GM10248 (cell line): Measurements from ENCODE around the gene PNN.
"Not testable (repeated sequence)": the region's sequence is repeated elsewhere in the genome, so short reads cannot be mapped to it uniquely, and the experiment has no call there.

Source experiments
- CTCF ChIA-PET: fragments of 300-600 bp; sonication (Branson Sonifier 250); formaldehyde crosslinking; extraction: SDS; loops from one replicate; lab custom pipeline; 2021; ENCODE audit warnings: antibody characterized with exemption; lab: Yijun Ruan, JAX
- POLR2A ChIA-PET: fragments of 350-650 bp; sonication (Branson Sonifier 250); formaldehyde crosslinking; extraction: SDS; loops from one replicate; lab custom pipeline; 2020; ENCODE audit warnings: antibody characterized with exemption; lab: Yijun Ruan, JAX
- DNase-seq: peaks from one replicate; pipeline ENCODE4 v3.0.0; 2012; ENCODE audit errors: extremely low spot score
- CTCF ChIP-seq: IDR thresholded peaks from 2 replicates; pipeline ENCODE4 v1.5.1; 2012; ENCODE audit warnings: mild to moderate bottlenecking, low read depth; ENCODE audit errors: extremely low read depth, missing control alignments, control extremely low read depth

The PNN gene

DNA sequence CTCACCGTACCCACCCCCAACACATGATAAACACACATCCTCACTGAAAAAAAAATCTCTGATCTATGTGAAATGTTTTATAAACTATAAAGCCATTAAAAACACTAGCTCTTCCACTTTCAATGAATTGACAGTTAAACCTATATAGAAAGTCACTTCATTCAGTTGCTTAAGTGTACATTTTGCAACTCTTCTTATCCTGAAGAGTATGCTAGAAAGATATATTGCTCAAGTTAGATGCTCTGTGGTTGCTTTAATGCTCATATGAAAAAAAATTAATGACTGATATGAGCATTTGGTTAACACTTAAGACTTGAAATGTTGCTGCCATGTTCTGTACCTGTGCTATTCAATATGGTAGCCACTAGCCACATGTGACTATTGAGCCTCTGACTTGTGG lies 37.6 kb downstream of the PNN start:
- POLR2A ChIA-PET, result no interaction called here
- DNase-seq, result no peak
- CTCF ChIA-PET, result interaction anchor here (1.3 to 1.4 kb wide), 2 partner anchors 9 to 24 kb away, joined by 3 to 5 read pairs; no protein-coding TSS in a partner anchor
- no peak for TF ChIP-seq CTCF

GRCh38 chr14:39217214-39217879 lies 42.3 kb downstream of the PNN start:
- ChIA-PET CTCF (no interaction called here), POLR2A (no interaction called here)
- DNase-seq, result no peak
- TF ChIP-seq CTCF, result no peak

GRCh38 chr14:39218171-39218769 lies 43.2 kb downstream of the PNN start:
- ChIA-PET POLR2A (no interaction called here), CTCF (no interaction called here)
- no peak for DNase-seq
- TF ChIP-seq CTCF, result no peak

DNA sequence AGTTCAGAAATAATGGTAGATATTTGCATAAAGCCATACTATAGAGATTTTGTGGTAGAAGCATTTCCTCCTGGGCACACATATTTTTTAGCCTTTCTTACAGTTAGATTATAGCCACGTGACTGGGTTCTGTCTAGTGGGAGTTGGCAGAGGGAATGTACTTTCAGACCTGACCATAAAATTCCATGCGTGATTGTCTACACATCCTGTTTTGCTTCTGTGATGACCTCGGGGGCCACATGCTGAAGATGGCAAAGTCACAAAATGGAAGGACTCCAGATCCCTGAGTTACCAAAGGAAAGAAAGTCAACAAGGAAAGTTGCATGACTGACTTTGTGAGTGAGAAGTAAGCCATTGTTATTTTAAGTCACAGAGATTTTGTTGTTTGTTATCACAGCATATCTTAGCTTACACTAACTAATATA lies 44.0 kb downstream of the PNN start:
- DNase-seq, result no peak
- ChIA-PET POLR2A (no interaction called here), CTCF (no interaction called here)
- no peak for TF ChIP-seq CTCF

- DNase-seq, POLR2A ChIA-PET: not testable (repeated sequence)
- CTCF ChIA-PET, result interaction anchor here (1.0 kb wide), 1 partner anchor 9 kb away, joined by 3 read pairs; no protein-coding TSS in a partner anchor
Observed at GRCh38 chr14:39220473-39220872, 45.4 kb downstream of the PNN start.

DNA sequence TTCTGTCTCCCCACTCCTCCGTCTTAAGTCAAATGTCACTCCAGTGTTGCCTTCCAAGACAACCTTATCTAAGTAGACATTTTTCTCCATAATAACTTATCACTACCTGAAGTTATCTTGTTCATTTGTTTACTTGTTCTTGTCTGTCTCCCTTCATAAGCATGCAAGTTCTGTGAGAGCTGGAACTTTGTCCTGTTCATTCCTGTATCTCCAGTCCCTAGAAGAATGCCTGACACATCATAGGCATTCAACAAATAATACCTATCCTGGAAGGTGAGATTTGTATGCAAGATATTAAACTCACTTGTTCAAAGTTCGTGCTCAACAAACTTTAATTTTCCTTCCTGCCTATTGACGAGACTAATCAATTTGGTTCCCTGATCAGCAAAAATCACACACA lies 53.0 kb downstream of the PNN start:
- DNase-seq, result no peak
- CTCF ChIA-PET, result interaction anchor here (1.6 kb wide), 1 partner anchor 241 kb away, joined by 3 read pairs; no protein-coding TSS in a partner anchor
- POLR2A ChIA-PET, result no interaction called here
- no peak for TF ChIP-seq CTCF
